Heart left ventricle (tissue), 13 donors: Measurements from ENCODE around the gene ZFP36L1.

Experiments used
- POLR2A ChIP-seq, 2 donors: fragments of 450-650 bp; IDR thresholded peaks; one replicate each; pipeline ENCODE4 v1.6.1; 2017; ENCODE audit warnings: antibody characterized with exemption in 2 of 2, mild to moderate bottlenecking in 2 of 2, moderate library complexity in 2 of 2
- TF ChIP-seq, protein P1 (sequence below), 12 donors: fragments of 200-600 bp; sonication (generic) in 4 of 12; IDR thresholded peaks; one replicate each; pipeline versions ENCODE4 v1.5.0 to v1.8.0; 2018 to 2022; ENCODE audit warnings: antibody characterized with exemption in 12 of 12, mild to moderate bottlenecking in 5 of 12
- donor health status: ischemic (EF 13 %, LVEDD 7.1; RV severe dilation, severe dysfunction).
- donor health status: DM: no; HTN: yes; CAD: no.
- donor health status: DM: no; HTN: no; CAD: no.
- donor health status: ischemic (EF 25% LVEDD 6.9; RV normal size, moderate dysfunction).
- donor health status: ischemic (EF 25% LVEDD 5.7; RV mildly dilated, moderate dysfunction).
- donor health status: ischemic (EF 35%, LVEDD 5.7; RV mildly dilated, moderate dysfunction).
- donor health status: nonischemic (EF 11% LVEDD 7.7; RV severe dilation, severe dysfunction).
- donor health status: DM: yes; HTN: yes; CAD: no.
- donor health status: PGD.
- donor health status: ischemic (EF 29% LVEDD 5.4; RV normal size, mild dysfunction).
- donor health status: nonischemic (EF 23%, LVEDD 6.1; RV moderate dilation, normal function).

DNA sequence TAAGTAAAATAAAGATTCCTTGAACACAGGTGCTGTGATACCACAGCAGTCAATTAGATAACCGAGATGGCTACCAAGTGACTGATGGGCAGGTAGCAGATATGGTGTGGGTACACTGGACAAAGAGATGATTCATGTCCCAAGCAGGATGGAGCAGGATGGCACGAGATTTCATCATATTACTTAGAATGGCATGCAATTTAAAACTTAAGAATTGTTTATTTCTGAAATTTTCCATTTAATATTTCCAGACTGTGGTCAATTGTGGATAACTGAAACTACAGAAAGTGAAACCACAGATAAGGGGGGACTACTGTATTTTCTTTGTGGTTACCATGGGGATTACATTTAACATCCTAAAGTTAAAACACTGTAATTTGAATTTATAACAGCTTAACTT is 7.5 kb upstream of the ZFP36L1 start:
- TF ChIP-seq, protein P1, sequence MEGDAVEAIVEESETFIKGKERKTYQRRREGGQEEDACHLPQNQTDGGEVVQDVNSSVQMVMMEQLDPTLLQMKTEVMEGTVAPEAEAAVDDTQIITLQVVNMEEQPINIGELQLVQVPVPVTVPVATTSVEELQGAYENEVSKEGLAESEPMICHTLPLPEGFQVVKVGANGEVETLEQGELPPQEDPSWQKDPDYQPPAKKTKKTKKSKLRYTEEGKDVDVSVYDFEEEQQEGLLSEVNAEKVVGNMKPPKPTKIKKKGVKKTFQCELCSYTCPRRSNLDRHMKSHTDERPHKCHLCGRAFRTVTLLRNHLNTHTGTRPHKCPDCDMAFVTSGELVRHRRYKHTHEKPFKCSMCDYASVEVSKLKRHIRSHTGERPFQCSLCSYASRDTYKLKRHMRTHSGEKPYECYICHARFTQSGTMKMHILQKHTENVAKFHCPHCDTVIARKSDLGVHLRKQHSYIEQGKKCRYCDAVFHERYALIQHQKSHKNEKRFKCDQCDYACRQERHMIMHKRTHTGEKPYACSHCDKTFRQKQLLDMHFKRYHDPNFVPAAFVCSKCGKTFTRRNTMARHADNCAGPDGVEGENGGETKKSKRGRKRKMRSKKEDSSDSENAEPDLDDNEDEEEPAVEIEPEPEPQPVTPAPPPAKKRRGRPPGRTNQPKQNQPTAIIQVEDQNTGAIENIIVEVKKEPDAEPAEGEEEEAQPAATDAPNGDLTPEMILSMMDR (IDR thresholded peaks at IDR 0.05): no peak
- TF ChIP-seq POLR2A (IDR thresholded peaks at IDR 0.05): no peak
